ENCODE data around the gene WDFY1.

DNA sequence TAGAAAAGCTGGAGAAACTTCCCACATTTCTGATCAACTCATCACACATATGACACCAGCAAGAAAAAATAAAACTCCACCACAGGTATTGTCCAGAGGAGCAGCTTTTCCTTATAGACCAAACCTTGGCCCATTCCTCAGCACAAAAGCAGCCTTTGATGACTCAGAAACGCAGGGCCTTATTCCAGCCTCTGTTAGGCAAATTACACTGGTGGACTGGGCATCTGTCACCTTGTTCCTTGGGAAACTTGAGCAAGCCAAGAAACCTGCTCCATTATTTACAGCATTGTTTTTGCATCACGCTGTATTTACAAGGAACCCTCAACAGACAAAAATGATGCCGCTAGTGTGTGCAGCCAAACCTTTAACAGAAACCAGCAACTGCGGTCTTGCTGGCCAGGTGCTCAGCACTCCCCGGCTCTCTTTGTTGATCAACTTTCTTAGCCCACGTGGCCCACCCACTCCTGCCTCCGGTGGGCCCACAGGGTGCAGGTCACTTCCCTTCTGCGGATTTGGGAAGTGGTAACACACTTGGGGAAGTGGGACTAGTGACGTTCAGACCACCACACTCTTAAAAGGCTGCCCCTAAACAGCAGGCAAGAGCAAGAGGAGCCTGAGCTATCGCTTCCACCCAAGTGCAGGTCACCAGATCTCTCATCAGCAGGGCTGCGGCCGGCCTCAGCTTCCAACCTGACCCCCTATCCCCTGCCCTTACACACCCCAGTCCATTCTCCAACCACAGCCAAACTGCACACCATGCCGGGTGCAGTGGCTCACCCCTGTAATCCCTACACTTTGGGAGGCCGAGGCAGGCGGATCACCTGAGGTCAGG is 109.2 kb downstream of the WDFY1 start:
- TF ChIP-seq, protein P1, sequence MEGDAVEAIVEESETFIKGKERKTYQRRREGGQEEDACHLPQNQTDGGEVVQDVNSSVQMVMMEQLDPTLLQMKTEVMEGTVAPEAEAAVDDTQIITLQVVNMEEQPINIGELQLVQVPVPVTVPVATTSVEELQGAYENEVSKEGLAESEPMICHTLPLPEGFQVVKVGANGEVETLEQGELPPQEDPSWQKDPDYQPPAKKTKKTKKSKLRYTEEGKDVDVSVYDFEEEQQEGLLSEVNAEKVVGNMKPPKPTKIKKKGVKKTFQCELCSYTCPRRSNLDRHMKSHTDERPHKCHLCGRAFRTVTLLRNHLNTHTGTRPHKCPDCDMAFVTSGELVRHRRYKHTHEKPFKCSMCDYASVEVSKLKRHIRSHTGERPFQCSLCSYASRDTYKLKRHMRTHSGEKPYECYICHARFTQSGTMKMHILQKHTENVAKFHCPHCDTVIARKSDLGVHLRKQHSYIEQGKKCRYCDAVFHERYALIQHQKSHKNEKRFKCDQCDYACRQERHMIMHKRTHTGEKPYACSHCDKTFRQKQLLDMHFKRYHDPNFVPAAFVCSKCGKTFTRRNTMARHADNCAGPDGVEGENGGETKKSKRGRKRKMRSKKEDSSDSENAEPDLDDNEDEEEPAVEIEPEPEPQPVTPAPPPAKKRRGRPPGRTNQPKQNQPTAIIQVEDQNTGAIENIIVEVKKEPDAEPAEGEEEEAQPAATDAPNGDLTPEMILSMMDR (IDR thresholded peaks at IDR 0.05; ENCODE audit: insufficient read depth, low read depth, low read length), result no peak
- TF ChIP-seq EZH2 (IDR thresholded peaks at IDR 0.05; ENCODE audit: insufficient read depth, low read length), result no peak

Data from astrocyte (in vitro differentiated cells and primary cell).